ENCODE data around the gene ZNF599.
A peak's percentile ranks its signal among the peaks of the same experiment; 100 is the strongest.

The ZNF599 gene

DNA sequence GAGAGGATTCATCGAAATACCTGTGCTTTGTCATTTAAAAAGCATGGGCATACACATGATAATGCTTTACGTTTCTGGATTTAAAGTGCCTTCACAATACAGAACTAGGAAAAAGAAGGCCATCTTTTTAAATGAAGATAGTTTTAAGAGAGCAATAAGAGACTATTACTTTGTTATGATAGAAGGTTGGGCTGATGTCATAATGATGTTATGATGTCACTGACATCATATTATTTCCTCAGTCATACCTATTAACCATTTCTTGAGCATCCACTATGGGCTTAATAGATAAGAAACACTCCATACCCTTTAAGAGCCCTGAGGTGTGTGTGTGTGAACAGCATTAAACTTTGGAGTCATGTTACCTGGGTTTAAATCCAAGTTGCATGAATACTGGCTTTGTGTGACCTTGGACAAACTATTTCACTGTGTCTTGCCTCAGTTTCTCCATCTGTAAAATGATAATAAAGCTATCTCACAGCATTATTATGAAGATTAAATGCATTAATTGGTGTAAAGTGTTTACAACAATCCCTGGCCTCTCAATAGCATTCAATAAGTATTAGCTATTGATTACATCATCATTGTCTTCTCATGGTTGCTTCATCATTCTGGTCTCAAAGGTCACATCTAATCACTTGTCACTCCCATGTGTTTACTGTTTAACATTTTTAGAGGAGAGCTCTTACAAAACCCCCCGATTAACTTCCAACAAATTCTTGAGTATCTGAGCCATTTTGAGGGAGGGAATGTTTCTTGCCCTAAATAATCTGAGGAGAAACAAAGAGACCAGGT, 27.9 kb downstream of the ZNF599 start:
- ChIA-PET CTCF (no interaction called here), POLR2A (ENCODE audit: low non-redundant PET) (no interaction called here)
- DNase-seq (ENCODE audit: low spot score), result no peak
- TF ChIP-seq, protein P1, sequence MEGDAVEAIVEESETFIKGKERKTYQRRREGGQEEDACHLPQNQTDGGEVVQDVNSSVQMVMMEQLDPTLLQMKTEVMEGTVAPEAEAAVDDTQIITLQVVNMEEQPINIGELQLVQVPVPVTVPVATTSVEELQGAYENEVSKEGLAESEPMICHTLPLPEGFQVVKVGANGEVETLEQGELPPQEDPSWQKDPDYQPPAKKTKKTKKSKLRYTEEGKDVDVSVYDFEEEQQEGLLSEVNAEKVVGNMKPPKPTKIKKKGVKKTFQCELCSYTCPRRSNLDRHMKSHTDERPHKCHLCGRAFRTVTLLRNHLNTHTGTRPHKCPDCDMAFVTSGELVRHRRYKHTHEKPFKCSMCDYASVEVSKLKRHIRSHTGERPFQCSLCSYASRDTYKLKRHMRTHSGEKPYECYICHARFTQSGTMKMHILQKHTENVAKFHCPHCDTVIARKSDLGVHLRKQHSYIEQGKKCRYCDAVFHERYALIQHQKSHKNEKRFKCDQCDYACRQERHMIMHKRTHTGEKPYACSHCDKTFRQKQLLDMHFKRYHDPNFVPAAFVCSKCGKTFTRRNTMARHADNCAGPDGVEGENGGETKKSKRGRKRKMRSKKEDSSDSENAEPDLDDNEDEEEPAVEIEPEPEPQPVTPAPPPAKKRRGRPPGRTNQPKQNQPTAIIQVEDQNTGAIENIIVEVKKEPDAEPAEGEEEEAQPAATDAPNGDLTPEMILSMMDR (conservative IDR thresholded peaks at IDR 0.05; ENCODE audit: low read depth), result no peak
- H3K27ac ChIP-seq, result no peak overlapping the region

- CTCF ChIA-PET, result no interaction called here
Observed at GRCh38 chr19:34734537-34735103, 38.4 kb downstream of the ZNF599 start.

GRCh38 chr19:34733746-34734536, 39.1 kb downstream of the ZNF599 start, which contains the start of gene ZNF181:
Gene ZNF181 (plus strand): TSS chr19:34734243. CDS start chr19:34735038, 795 bp downstream.
- DNase-seq (ENCODE audit: low spot score), result peak; percentile 83
- ChIA-PET POLR2A (ENCODE audit: low non-redundant PET) (interaction anchor here (0.5 kb wide), 1 partner anchor 58 kb away, joined by 3 read pairs; no protein-coding TSS in a partner anchor), CTCF (interaction anchor here (0.7 kb wide), 1 partner anchor 39 kb away, joined by 4 read pairs; no protein-coding TSS in a partner anchor)
- peak within 1 kb of the TSS; percentile 93 for H3K27ac ChIP-seq
- TF ChIP-seq, protein P1 (conservative IDR thresholded peaks at IDR 0.05; ENCODE audit: low read depth), result no peak

More at GRCh38 chr19:34734537-34735103, 38.4 kb downstream of the ZNF599 start:
- peak; percentile 64 for DNase-seq (ENCODE audit: low spot score)
- TF ChIP-seq, protein P1 (conservative IDR thresholded peaks at IDR 0.05; ENCODE audit: low read depth), result no peak
- POLR2A ChIA-PET (ENCODE audit: low non-redundant PET), result no interaction called here
- peak overlapping the region; percentile 93 for H3K27ac ChIP-seq

GRCh38 chr19:34733266-34733745, 39.7 kb downstream of the ZNF599 start:
- CTCF ChIA-PET, result interaction anchor here (0.7 kb wide), 1 partner anchor 38 kb away, joined by 4 read pairs; no protein-coding TSS in a partner anchor
- TF ChIP-seq, protein P1 (conservative IDR thresholded peaks at IDR 0.05; ENCODE audit: low read depth), result no peak
- DNase-seq (ENCODE audit: low spot score), result no peak
- POLR2A ChIA-PET (ENCODE audit: low non-redundant PET), result interaction anchor here (0.5 kb wide), 1 partner anchor 59 kb away, joined by 3 read pairs; no protein-coding TSS in a partner anchor
- peak overlapping the region; percentile 93 for H3K27ac ChIP-seq

GRCh38 chr19:34732612-34733211, 40.3 kb downstream of the ZNF599 start:
- DNase-seq (ENCODE audit: low spot score), result no peak
- TF ChIP-seq, protein P1 (conservative IDR thresholded peaks at IDR 0.05; ENCODE audit: low read depth), result no peak
- ChIA-PET CTCF (no interaction called here), POLR2A (ENCODE audit: low non-redundant PET) (interaction anchor here (1.0 kb wide), 1 partner anchor 194 kb away, joined by 3 read pairs; the partner anchor contains the start of gene ZNF30)
- peak overlapping the region; percentile 93 for H3K27ac ChIP-seq

All from RWPE1 (cell line).